Nephron (organoid): Measurements from ENCODE around the gene KDM5B.

ENCODE experiments used
- H3K27ac Mint-ChIP-seq, 3 experiments: 2 replicates each; pipeline ENCODE4 v1.8.0; 2020; ENCODE audit warnings: mixed read lengths in 3 of 3, mild to moderate bottlenecking in 2 of 3, moderate library complexity in 1 of 3
- H3K27me3 Mint-ChIP-seq: 2 replicates; pipeline ENCODE4 v1.8.0; 2021; ENCODE audit warnings: low read depth, mild to moderate bottlenecking, moderate library complexity, mixed read lengths
- H3K36me3 Mint-ChIP-seq: 2 replicates; pipeline ENCODE4 v1.8.0; 2020; ENCODE audit warnings: low read depth, mixed read lengths
- H3K4me1 Mint-ChIP-seq: 2 replicates; pipeline ENCODE4 v1.8.0; 2020; ENCODE audit warnings: mixed read lengths
- H3K4me3 Mint-ChIP-seq, 3 experiments: 2 replicates each; pipeline ENCODE4 v1.8.0; 2020; ENCODE audit warnings: mild to moderate bottlenecking in 3 of 3, mixed read lengths in 3 of 3, moderate library complexity in 2 of 3
- H3K9me3 Mint-ChIP-seq: 2 replicates; pipeline ENCODE4 v1.8.0; 2020; ENCODE audit warnings: mixed read lengths
- TF ChIP-seq, protein P1 (sequence below), 3 experiments: fragments of 200-600 bp; sonication (generic); IDR thresholded peaks; one replicate each; pipeline ENCODE4 v1.5.0; 2021; ENCODE audit warnings: antibody characterized with exemption in 3 of 3; ENCODE audit not compliant: unreplicated experiment in 3 of 3

Gene KDM5B

DNA sequence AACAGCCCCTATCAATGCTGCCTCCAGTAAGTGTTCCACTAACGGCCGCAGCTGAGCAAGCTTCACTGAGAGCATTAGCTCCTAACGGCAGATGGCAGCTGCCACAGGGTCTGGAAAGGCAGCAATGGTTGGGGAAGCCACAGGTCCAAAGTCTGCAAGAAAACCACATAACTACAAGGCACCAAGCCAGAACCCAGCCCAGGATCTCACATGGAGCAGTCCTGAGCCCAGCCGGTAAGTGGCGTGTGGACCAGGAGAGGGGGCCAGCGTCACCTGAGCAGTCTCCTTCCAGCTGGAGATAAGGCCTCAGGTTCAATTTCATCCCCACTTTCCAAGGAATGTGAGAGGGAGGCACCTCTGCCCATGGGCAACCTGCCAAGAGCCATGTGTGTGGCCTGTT, 111.2 kb downstream of the KDM5B start:
- Mint-ChIP-seq H3K4me3 (no peak overlapping the region), H3K36me3 (no peaks in the 10 kb centered on the region), H3K9me3 (no peaks in the 10 kb centered on the region), H3K4me1 (no peaks in the 10 kb centered on the region), H3K27ac (no peak overlapping the region), H3K27me3 (peaks cover 45% of the 10 kb centered on the region)
- TF ChIP-seq, protein P1, sequence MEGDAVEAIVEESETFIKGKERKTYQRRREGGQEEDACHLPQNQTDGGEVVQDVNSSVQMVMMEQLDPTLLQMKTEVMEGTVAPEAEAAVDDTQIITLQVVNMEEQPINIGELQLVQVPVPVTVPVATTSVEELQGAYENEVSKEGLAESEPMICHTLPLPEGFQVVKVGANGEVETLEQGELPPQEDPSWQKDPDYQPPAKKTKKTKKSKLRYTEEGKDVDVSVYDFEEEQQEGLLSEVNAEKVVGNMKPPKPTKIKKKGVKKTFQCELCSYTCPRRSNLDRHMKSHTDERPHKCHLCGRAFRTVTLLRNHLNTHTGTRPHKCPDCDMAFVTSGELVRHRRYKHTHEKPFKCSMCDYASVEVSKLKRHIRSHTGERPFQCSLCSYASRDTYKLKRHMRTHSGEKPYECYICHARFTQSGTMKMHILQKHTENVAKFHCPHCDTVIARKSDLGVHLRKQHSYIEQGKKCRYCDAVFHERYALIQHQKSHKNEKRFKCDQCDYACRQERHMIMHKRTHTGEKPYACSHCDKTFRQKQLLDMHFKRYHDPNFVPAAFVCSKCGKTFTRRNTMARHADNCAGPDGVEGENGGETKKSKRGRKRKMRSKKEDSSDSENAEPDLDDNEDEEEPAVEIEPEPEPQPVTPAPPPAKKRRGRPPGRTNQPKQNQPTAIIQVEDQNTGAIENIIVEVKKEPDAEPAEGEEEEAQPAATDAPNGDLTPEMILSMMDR (IDR thresholded peaks at IDR 0.05; ENCODE audit: unreplicated experiment in 3 of 3), result no peak

DNA sequence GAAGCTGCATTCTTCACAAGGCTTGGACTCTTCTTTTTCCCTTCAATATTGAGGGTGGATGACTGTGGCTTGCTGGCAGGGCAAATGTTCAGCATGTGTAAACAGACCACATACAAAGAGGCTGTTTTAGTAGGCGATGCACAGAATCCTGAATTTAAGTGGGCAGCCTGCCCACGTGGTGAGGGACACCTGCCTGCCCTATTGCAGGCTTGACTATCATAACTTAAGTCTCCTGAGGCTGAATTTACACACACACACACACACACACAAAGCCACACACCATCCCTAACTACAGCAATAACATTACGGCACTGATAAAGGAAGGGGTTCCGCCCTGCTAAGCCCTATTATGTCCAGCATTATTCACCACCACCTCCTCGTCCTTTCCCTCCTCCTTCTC, 113.9 kb downstream of the KDM5B start:
- Mint-ChIP-seq H3K27me3 (peaks cover 43% of the 10 kb centered on the region), H3K4me1 (no peaks in the 10 kb centered on the region), H3K27ac (no peak overlapping the region), H3K9me3 (no peaks in the 10 kb centered on the region), H3K36me3 (no peaks in the 10 kb centered on the region), H3K4me3 (no peak overlapping the region)
- TF ChIP-seq, protein P1 (IDR thresholded peaks at IDR 0.05; ENCODE audit: unreplicated experiment in 3 of 3), result no peak

DNA sequence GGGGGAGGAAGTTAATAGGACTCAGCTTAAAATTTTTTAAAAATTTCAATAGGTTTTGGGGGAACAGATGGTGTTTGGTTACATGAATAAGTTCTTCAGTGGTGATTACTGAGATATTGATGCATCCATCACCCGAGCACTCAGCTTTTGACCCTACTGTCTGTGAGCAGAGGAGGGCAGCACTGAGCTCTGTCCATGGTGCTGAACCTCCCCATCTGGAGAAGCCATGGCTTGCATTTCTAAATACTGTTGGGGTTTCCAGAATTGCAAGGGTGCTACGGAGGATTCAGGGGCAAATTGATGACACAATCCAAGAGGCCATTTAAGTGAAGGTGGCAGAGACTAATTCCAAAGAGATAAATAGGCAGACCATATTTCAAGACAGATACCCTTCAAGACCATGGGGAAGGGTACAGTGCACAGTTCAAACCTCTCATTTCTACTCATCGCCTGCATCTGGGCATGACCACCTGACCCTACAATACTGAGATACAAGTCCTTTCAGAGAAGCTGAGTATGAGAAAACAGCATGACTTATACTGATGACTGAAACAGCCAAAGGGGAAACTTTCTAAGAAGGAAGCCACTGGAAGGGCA, 115.2 kb downstream of the KDM5B start:
- H3K9me3 Mint-ChIP-seq, result no peaks in the 10 kb centered on the region
- no peaks in the 10 kb centered on the region for H3K4me1 Mint-ChIP-seq
- peaks cover 49% of the 10 kb centered on the region for H3K27me3 Mint-ChIP-seq
- no peaks in the 10 kb centered on the region for H3K36me3 Mint-ChIP-seq
- H3K4me3 Mint-ChIP-seq, result no peak overlapping the region
- H3K27ac Mint-ChIP-seq, result no peak overlapping the region
- TF ChIP-seq, protein P1 (IDR thresholded peaks at IDR 0.05; ENCODE audit: unreplicated experiment in 3 of 3), result no peak

DNA sequence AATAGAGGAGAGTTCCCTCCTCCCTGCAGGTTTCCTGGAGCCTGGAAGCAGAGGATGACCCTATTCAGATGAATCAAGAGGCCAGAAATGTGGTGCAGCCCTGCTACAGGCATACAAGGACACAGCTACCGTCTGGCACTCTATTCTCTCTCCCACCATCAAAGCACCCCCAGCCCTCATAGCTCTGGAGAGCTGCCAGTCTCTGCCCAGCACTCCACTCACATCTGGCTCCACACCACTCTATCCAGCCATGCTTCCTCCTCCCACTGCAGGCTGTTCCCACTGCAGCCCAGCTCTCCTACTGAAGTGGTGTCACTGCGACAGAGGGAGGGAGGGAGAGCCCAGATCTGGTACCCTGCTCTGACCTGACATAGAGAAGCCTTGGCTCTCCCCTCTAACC, 116.4 kb downstream of the KDM5B start:
- TF ChIP-seq, protein P1 (IDR thresholded peaks at IDR 0.05; ENCODE audit: unreplicated experiment in 3 of 3), result no peak
- no peak overlapping the region for H3K27ac Mint-ChIP-seq
- H3K36me3 Mint-ChIP-seq, result no peaks in the 10 kb centered on the region
- no peaks in the 10 kb centered on the region for H3K4me1 Mint-ChIP-seq
- H3K4me3 Mint-ChIP-seq, result no peak overlapping the region
- H3K27me3 Mint-ChIP-seq, result peaks cover 46% of the 10 kb centered on the region
- no peaks in the 10 kb centered on the region for H3K9me3 Mint-ChIP-seq

DNA sequence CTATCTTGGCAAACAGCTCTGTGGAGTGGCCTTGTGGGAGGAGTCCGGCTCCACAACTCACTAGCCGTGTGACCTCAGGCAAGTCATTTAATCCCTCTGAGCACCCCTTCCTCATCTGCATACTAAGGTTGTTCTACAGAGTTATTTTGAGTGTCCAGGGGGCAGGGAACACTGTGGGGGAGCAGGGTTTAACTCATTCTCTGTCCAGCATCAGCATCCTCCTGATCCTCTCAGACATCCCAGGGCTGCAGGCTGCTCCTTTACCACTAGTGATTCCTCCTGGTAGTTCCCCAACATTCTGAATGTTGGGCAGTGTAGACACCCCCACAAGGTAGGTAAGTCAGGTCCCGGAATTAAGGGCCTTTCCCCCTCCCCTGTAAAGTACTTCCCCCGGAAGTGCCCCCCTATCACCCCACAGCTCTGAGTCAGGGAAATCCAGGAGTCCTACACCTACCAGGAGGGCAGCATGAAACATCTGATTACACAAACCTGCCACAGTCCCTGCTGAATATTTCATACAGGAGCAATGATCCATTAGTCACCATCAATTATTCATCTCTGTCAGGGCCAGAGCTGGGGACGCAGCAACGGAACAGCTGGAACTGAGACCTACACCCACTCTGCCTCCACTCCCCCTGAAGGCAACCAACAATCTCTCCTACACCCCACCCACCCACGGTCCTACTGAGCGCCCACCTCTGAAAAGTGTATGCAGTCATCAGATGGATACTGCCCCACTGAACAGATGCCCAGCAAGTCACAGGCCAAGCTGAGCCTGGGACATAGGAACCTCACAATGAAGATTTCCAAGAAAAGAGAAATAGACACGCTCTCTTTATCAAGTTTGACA, 118.5 kb downstream of the KDM5B start:
- Mint-ChIP-seq H3K27me3 (peaks cover 38% of the 10 kb centered on the region), H3K27ac (no peak overlapping the region), H3K4me3 (no peak overlapping the region), H3K4me1 (no peaks in the 10 kb centered on the region), H3K36me3 (no peaks in the 10 kb centered on the region), H3K9me3 (no peaks in the 10 kb centered on the region)
- TF ChIP-seq, protein P1 (IDR thresholded peaks at IDR 0.05; ENCODE audit: unreplicated experiment in 3 of 3), result no peak
